PC-3 (cell line): ENCODE data around the gene CNGA1. TPM values are rescaled to one million over a fixed set of nuclear protein-coding genes. Genes with fewer than 3 reads are reported as not detected.
"Not testable (repeated sequence)": the region's sequence is repeated elsewhere in the genome, so short reads cannot be mapped to it uniquely, and the experiment has no call there.

Source experiments
- ATAC-seq: fragments of 200-7000 bp; cut with Tn5 transposase; 2 replicates; pipeline ENCODE4 v1.9.1; 2020; ENCODE audit warnings: mild to moderate bottlenecking, moderate library complexity
- BruUV-seq: library from RNA; stranded (reverse); fragments of 400-500 nt; replicated peaks from 2 replicates; lab custom pipeline; 2021; lab: Mats Ljungman, UMichigan
- CTCF ChIA-PET: fragments of 300-600 bp; sonication (Branson Sonifier 250); formaldehyde crosslinking; loops from one replicate; lab custom pipeline; 2022; ENCODE audit warnings: antibody characterized with exemption; lab: Charles Lee
- POLR2A ChIA-PET: fragments of 300-600 bp; sonication (Branson Sonifier 250); formaldehyde crosslinking; loops from one replicate; lab custom pipeline; 2022; ENCODE audit warnings: antibody characterized with exemption; ENCODE audit not compliant: unreplicated experiment; lab: Charles Lee
- DNase-seq: peaks from one replicate; pipeline ENCODE4 v3.0.0-alpha.2; 2015
- H2AFZ ChIP-seq: fragments of 300-600 bp; sonication (generic); 2 replicates; pipeline ENCODE4 v1.6.0; 2016; ENCODE audit warnings: antibody characterized with exemption, low read length
- H3F3A ChIP-seq: fragments of 300-600 bp; sonication (generic); one replicate; pipeline ENCODE4 v1.6.0; 2017; ENCODE audit warnings: antibody characterized with exemption, low read length, control low read depth, mild to moderate bottlenecking; ENCODE audit not compliant: unreplicated experiment
- H3K27ac ChIP-seq: fragments of 300-600 bp; sonication (generic); 2 replicates; pipeline ENCODE4 v1.5.1; 2016; ENCODE audit warnings: mild to moderate bottlenecking, low read length
- H3K27me3 ChIP-seq: fragments of 300-600 bp; sonication (generic); 2 replicates; pipeline ENCODE4 v1.6.1; 2016; ENCODE audit warnings: low read length, mixed read lengths
- H3K36me3 ChIP-seq: fragments of 300-600 bp; sonication (generic); 2 replicates; pipeline ENCODE4 v1.6.1; 2016; ENCODE audit warnings: low read depth, mixed run types, low read length, mixed read lengths
- H3K4me1 ChIP-seq: fragments of 300-600 bp; sonication (generic); 2 replicates; pipeline ENCODE4 v1.5.1; 2016; ENCODE audit warnings: low read length; ENCODE audit not compliant: insufficient read depth
- H3K4me2 ChIP-seq: fragments of 300-600 bp; sonication (generic); 2 replicates; pipeline ENCODE4 v1.6.0; 2016; ENCODE audit warnings: low read length
- H3K4me3 ChIP-seq: fragments of 300-600 bp; sonication (generic); 2 replicates; pipeline ENCODE4 v1.5.1; 2016; ENCODE audit warnings: mild to moderate bottlenecking, low read length, mixed read lengths
- H3K79me2 ChIP-seq: fragments of 300-600 bp; sonication (generic); 2 replicates; pipeline ENCODE4 v1.6.1; 2017; ENCODE audit warnings: low read length, mixed read lengths
- H3K9ac ChIP-seq: fragments of 300-600 bp; sonication (generic); 2 replicates; pipeline ENCODE4 v1.6.0; 2016; ENCODE audit warnings: mild to moderate bottlenecking, low read length
- H3K9me2 ChIP-seq: fragments of 300-600 bp; sonication (generic); replicated peaks from 2 replicates; pipeline ENCODE4 v1.6.1; 2016; ENCODE audit warnings: mixed run types, low read length, mixed read lengths
- H3K9me3 ChIP-seq: fragments of 300-600 bp; sonication (generic); 2 replicates; pipeline ENCODE4 v1.6.1; 2016; ENCODE audit warnings: low read length, mixed read lengths
- H4K20me1 ChIP-seq: fragments of 300-600 bp; sonication (generic); 2 replicates; pipeline ENCODE4 v1.6.1; 2016; ENCODE audit warnings: low read length, mixed read lengths
- EZH2 ChIP-seq: fragments of 300-600 bp; sonication (generic); IDR thresholded peaks from one replicate; pipeline ENCODE4 v1.6.1; 2017; ENCODE audit warnings: antibody characterized with exemption, mild to moderate bottlenecking, low read length; ENCODE audit not compliant: unreplicated experiment
- EZH2phosphoT487 ChIP-seq: fragments of 300-600 bp; sonication (generic); IDR thresholded peaks from 2 replicates; pipeline ENCODE4 v1.6.1; 2018; ENCODE audit warnings: mild to moderate bottlenecking, antibody characterized with exemption, low read length, borderline replicate concordance
- intact Hi-C: fragments of 100-400 bp; cut with micrococcal nuclease; formaldehyde crosslinking; loops from 2 replicates; pipeline ENCODE4 v1.9.0; 2023
- total RNA-seq: library from RNA; depleted of rRNA; stranded (reverse); fragments of >200 nt; gene quantifications from 2 replicates; pipeline ENCODE4 v1.2.3, GENCODE V29; 2014
- TF ChIP-seq, protein P1 (sequence below): fragments of 300-600 bp; sonication (generic); conservative IDR thresholded peaks from 2 replicates; pipeline ENCODE4 v1.5.1; 2017; ENCODE audit warnings: antibody characterized with exemption, low read depth, mild to moderate bottlenecking, low read length

CNGA1 gene
- total RNA-seq, 1 experiment from 2014 or later: 1.1 TPM

- no peak for DNase-seq
- H3K9me2 ChIP-seq: no peaks in the 10 kb centered on the region
- CTCF ChIA-PET: no interaction called here
- no peak for ATAC-seq
- no peak overlapping the region for H3K4me2 ChIP-seq
- peaks cover 12% of the 10 kb centered on the region; the same call in 1 of the 2 replicates for H3K36me3 ChIP-seq
- H3K4me3 ChIP-seq: no peak overlapping the region
- H3K4me1 ChIP-seq: no peaks in the 10 kb centered on the region
- H3K9ac ChIP-seq: no peak overlapping the region
- no TSS peak for BruUV-seq
- no peaks in the 10 kb centered on the region for H4K20me1 ChIP-seq
- H2AFZ ChIP-seq: no peak overlapping the region
- no peaks in the 10 kb centered on the region for H3K79me2 ChIP-seq
- H3K27me3 ChIP-seq: no peaks in the 10 kb centered on the region
- H3F3A ChIP-seq: no peaks in the 10 kb centered on the region
- H3K27ac ChIP-seq: no peak overlapping the region
- POLR2A ChIA-PET: no interaction called here
- TF ChIP-seq EZH2 (no peak), EZH2phosphoT487 (no peak)
- TF ChIP-seq, protein P1, sequence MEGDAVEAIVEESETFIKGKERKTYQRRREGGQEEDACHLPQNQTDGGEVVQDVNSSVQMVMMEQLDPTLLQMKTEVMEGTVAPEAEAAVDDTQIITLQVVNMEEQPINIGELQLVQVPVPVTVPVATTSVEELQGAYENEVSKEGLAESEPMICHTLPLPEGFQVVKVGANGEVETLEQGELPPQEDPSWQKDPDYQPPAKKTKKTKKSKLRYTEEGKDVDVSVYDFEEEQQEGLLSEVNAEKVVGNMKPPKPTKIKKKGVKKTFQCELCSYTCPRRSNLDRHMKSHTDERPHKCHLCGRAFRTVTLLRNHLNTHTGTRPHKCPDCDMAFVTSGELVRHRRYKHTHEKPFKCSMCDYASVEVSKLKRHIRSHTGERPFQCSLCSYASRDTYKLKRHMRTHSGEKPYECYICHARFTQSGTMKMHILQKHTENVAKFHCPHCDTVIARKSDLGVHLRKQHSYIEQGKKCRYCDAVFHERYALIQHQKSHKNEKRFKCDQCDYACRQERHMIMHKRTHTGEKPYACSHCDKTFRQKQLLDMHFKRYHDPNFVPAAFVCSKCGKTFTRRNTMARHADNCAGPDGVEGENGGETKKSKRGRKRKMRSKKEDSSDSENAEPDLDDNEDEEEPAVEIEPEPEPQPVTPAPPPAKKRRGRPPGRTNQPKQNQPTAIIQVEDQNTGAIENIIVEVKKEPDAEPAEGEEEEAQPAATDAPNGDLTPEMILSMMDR: no peak
- intact Hi-C loops: no loop called here
- H3K9me3 ChIP-seq: 0 out of 2 replicates have a peak, but pooled peaks cover under 1% of the 10 kb centered on the region
Measured at GRCh38 chr4:48002267-48002666, 14.2 kb downstream of the CNGA1 start.

DNA sequence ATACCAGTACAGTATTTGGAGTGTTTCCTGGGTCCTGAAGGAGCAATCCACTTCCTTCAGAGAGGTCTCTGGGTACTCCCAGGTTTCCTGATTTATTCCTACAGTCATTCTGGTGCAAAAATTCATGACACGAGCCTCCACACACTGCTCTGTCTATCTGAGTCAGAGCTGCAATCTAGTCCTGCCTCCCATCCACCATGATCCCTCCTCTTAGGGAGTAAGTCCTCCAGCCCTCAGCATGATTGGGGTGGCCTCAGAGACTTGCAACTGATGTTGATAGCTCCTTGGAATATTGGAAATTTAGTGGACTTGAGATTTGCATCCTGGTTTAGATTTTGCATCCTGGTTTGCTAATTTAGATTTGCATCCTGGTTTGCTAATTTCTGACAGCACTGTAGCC, 20.5 kb downstream of the CNGA1 start:
- DNase-seq (no peak), ATAC-seq (no peak)
- no peak overlapping the region for H3K4me2 ChIP-seq
- H4K20me1 ChIP-seq: no peaks in the 10 kb centered on the region
- H3K9me3 ChIP-seq: no peaks in the 10 kb centered on the region
- no peak overlapping the region for H3K4me3 ChIP-seq
- no peaks in the 10 kb centered on the region for H3K4me1 ChIP-seq
- ChIA-PET POLR2A (no interaction called here), CTCF (no interaction called here)
- H3K79me2 ChIP-seq: no peaks in the 10 kb centered on the region
- no peaks in the 10 kb centered on the region for H3F3A ChIP-seq
- H3K9ac ChIP-seq: no peak overlapping the region
- intact Hi-C loops: no loop called here
- no TSS peak for BruUV-seq
- H3K36me3 ChIP-seq: no peaks in the 10 kb centered on the region
- no peak overlapping the region for H2AFZ ChIP-seq
- TF ChIP-seq, protein P1: no peak
- TF ChIP-seq EZH2 (no peak), EZH2phosphoT487 (no peak)
- H3K27me3 ChIP-seq: no peaks in the 10 kb centered on the region
- no peaks in the 10 kb centered on the region for H3K9me2 ChIP-seq
- H3K27ac ChIP-seq: no peak overlapping the region

GRCh38 chr4:47992475-47992874, 24.0 kb downstream of the CNGA1 start:
- H2AFZ ChIP-seq, BruUV-seq, H3K79me2 ChIP-seq, ATAC-seq, H3K4me3 ChIP-seq, CTCF ChIA-PET, H4K20me1 ChIP-seq, H3K4me2 ChIP-seq, H3K9me3 ChIP-seq, DNase-seq, H3K9me2 ChIP-seq, intact Hi-C loops, H3K27ac ChIP-seq, H3K4me1 ChIP-seq, H3F3A ChIP-seq, H3K9ac ChIP-seq, H3K27me3 ChIP-seq, POLR2A ChIA-PET, H3K36me3 ChIP-seq: not testable (repeated sequence)
